Fibroblast of skin of right biceps (primary cell): ENCODE data around the gene TYMP.

Source experiments
- DNase-seq: peaks from one replicate; pipeline ENCODE4 v3.0.0-alpha.2; 2013

Gene TYMP

GRCh38 chr22:50482107-50483074 lies 47.4 kb downstream of the TYMP start:
- DNase-seq = no peak

GRCh38 chr22:50481440-50482106 lies 48.2 kb downstream of the TYMP start, which contains the start of gene ADM2:
TSS of gene ADM2 (plus strand) at chr22:50481543. CDS start at chr22:50481848, 305 bp downstream.
- DNase-seq = peak; percentile 41

- DNase-seq = no peak
These were observed 48.8 kb downstream of the TYMP start for GRCh38 chr22:50481045-50481439.

- DNase-seq = no peak
These were observed 50.1 kb downstream of the TYMP start for GRCh38 chr22:50479721-50480120.

GRCh38 chr22:50477923-50478322 lies 51.9 kb downstream of the TYMP start:
- no peak for DNase-seq

- DNase-seq = no peak
These were observed 52.9 kb downstream of the TYMP start for GRCh38 chr22:50476868-50477267.
